Superior temporal gyrus (tissue), 1 donor: ENCODE results near the gene EIPR1.
"Not testable (repeated sequence)": the region's sequence is repeated elsewhere in the genome, so short reads cannot be mapped to it uniquely, and the experiment has no call there.

ENCODE experiments used
- DNase-seq: peaks from one replicate; pipeline ENCODE4 v3.0.0-alpha.2; 2016; ENCODE audit errors: extremely low spot score

Gene EIPR1

DNA sequence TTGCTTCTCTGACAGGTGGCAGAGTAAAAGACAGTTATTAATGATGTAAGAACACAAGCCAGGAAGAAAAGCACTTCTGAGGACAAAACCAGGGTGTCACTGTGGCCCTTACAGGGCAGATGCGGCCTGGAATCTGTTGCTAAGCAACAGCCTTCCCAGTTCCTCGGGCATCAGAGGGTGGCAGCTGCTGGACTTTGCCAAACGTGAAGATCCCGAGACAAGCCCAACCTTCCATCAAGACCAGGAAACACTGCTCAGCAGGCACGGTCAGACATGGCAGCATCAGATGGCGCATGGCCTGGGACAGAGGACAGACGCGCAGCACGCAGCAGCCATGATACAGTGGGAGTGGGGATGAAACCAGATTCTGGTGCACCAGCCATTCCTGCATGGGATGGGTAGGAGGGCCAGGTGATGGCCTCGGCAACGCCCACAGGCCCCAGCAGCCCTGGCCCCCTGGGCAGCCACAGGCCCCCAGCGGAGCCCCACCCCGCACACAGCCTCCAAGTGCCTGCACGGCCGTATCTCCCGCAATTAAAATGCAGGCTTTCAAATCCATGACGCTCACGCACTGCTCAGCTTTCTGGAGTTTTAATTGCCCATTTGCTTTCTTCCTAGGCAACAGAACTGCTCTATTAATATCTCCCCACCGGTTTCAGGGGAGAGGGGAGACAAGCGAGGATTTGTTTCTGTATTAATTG is 89.0 kb downstream of the EIPR1 start:
- DNase-seq: no peak

DNA sequence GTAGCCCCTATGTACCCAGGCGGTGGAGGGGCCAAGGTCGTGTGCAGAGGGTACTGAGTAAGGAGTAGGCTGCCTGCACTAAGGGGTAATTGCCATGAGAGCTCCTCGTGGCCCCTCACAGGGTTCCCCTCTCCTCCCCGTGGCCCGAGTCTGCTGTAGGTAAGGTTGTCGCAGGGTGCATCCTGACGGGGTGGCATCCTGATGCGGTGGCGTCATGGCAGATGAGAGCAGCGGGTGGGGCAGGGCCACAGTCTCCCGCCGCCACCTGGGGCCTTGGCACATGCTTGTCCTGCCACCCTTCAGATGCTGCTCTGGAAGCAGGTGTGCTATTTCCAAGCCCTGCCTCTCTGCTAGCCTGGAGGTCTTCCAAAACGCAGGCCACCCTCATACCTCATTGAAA is 89.7 kb downstream of the EIPR1 start:
- DNase-seq: no peak

- not testable (repeated sequence) for DNase-seq
Measured at GRCh38 chr2:3286646-3287036, 91.0 kb downstream of the EIPR1 start.

DNA sequence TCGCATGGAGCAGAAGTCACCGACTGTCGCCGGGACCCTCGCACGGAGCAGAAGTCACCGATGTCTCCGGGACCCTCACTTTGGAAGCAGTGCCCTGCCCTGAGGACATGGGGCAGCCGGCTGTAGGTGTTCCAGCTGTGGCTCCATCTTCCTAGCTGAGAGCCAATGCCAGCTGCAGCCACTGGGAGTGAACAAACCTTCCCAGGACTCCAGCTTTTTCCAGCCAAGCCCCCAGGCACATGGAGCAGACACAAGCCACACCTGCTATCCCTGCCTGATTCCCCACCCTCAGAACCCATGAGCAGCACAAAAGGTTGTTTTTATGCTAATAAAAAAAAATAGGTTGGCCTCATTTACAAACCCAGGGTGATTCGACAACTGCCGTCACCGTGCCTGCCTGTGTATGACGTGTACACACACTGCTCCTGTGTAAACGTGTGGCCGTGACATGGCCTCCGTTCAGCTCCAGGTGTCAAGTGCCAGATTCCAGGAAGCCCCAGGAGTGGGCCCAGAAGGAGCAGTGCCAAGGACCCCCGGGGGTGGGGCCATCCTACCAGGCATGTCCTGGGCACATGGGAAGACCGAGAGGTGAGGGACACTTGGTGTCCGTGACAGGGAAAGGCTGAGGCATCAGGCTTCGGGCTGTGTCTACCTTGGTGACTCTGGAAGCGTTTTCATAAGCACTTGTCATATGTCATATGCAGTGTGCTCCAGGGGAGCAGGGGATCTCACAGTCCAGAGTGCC is 91.5 kb downstream of the EIPR1 start:
- DNase-seq: no peak

- no peak for DNase-seq
Measured at GRCh38 chr2:3284657-3285630, 92.7 kb downstream of the EIPR1 start.

DNA sequence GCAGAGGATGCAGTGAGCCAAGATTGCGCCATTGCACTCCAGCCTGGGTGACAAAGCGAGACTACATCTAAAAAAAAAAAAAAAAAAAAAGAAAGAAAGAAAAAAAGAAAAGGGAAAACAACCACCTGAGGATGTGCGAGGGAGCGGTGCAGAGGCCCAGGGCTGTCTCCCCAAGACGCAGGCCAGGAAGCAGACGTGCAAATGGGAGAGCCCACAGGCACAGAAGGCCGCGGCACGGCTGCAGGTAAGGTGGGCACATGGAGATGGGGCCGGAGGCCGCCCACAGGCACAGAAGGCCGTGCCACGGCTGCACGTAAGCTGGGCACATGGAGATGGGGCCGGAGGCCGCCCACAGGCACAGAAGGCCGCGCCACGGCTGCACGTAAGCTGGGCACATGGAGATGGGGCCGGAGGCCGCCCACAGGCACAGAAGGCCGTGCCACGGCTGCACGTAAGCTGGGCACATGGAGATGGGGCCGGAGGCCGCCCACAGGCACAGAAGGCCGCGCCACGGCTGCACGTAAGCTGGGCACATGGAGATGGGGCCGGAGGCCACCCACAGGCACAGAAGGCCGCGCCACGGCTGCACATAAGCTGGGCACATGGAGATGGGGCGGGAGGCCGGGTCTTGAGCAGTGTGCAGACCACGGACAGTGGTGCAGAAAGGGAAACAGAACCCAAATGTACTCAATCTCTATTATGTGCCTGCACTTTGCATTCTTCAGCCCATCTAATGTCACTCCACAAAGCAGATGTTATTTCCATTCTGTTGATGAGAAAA is 93.6 kb downstream of the EIPR1 start:
- not testable (repeated sequence) for DNase-seq

DNA sequence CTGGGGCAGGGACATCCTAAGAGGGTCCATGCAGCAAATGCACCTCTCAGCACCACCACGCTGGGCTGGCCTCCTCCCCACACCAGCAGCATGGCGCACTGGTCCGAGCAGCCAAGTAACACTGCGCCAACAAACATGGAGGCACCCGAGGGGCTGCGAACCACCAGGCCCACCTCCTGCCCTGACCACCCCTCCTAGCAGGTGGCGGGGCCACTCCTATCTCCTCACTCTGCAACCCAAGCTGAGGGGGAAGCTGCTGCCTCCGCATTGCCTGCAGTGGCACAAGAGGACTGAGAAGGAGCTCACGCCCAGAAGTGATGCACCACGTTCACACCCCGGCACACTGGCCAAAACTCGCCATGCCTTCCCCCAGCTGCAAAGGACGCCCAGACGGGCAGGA is 94.4 kb downstream of the EIPR1 start:
- no peak for DNase-seq

- peak; percentile 71 for DNase-seq
Measured at GRCh38 chr2:3282056-3282998, 95.3 kb downstream of the EIPR1 start.

DNA sequence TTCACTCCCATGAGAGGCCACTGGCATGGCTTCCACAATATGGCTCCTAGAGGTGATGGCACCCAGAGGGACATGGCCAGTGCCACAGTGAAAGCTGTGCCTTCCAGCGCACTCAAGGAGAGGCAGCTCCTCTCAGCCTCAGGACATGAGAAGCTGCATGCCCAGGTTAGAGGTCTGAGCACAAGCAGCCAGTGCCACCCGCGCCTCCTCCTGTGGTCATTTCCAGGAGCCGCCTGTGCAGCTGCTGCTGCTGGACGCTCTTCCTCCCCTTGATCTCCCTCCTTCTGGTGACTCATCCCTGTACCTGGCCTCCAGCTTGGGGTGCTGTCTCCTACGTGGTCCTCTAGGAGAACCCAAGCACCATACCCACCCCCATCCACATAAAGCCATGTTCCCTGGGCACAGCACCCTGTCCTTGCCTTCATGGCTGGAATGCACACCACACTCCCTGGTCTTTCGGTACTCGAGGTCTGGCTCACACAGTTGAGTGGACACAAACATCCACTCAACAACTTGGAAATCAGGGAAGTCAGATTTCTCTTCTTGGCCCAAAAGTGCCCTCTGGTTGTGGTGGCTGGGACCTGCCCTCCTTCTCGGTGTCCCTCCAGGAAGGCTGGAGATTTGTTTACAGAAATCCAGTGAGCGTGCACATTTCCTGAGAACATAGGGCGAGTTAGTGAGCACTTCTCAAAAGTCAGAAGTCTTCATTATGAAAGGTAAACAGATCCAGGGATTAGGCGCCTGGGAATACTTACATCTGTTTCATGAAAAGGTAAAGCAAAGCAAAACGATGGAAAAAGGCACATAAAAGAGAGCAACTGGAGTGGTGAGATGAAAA is 96.7 kb downstream of the EIPR1 start:
- no peak for DNase-seq

- no peak for DNase-seq
Measured at GRCh38 chr2:3280197-3280596, 97.4 kb downstream of the EIPR1 start.

GRCh38 chr2:3279236-3279960 is 98.2 kb downstream of the EIPR1 start:
- DNase-seq: no peak

DNA sequence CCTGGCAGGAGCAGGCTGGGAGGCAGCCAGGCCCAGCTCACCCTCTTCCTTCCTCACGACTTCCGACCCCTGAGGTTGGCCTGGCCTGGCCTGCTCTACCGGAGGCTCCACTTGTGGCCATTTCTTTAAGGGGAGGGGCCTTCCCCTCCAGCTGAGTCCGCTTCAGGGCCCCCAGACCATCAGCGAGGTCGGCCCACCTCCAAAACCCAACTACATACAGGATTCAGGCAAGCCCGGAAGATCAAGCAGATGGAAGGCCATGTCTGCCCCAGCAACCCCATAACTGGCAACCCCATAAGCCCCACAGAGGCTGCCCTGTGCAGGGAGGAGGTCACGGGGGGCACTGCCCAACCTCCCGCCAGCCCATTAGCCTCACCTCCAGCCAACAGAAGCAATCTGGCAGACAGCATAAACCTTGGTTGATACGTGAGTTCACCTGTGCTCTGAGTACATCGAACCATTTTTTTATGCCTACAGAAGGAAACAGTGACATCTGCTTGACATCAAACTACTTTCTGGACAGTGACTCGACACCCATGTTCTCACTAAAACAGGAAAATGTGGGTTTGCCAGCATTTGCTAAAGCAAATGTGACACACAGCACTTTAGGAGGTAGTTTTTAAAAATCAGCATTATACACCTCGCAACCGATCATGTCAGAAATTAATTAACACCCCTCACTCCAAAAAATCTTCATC is 98.9 kb downstream of the EIPR1 start:
- DNase-seq: no peak

- no peak for DNase-seq
Measured at GRCh38 chr2:3277748-3278520, 99.7 kb downstream of the EIPR1 start.

- DNase-seq: no peak
Measured at GRCh38 chr2:3277050-3277747, 100.4 kb downstream of the EIPR1 start.

- DNase-seq: no peak
Measured at GRCh38 chr2:3272761-3273160, 104.9 kb downstream of the EIPR1 start.

- no peak for DNase-seq
Measured at GRCh38 chr2:3270095-3270478, 107.5 kb downstream of the EIPR1 start.
